8988T (cell line): Measurements from ENCODE around the gene DVL1.

ENCODE experiments used
- DNase-seq: peaks from one replicate; pipeline ENCODE4 v3.0.0; 2011

Gene DVL1

DNA sequence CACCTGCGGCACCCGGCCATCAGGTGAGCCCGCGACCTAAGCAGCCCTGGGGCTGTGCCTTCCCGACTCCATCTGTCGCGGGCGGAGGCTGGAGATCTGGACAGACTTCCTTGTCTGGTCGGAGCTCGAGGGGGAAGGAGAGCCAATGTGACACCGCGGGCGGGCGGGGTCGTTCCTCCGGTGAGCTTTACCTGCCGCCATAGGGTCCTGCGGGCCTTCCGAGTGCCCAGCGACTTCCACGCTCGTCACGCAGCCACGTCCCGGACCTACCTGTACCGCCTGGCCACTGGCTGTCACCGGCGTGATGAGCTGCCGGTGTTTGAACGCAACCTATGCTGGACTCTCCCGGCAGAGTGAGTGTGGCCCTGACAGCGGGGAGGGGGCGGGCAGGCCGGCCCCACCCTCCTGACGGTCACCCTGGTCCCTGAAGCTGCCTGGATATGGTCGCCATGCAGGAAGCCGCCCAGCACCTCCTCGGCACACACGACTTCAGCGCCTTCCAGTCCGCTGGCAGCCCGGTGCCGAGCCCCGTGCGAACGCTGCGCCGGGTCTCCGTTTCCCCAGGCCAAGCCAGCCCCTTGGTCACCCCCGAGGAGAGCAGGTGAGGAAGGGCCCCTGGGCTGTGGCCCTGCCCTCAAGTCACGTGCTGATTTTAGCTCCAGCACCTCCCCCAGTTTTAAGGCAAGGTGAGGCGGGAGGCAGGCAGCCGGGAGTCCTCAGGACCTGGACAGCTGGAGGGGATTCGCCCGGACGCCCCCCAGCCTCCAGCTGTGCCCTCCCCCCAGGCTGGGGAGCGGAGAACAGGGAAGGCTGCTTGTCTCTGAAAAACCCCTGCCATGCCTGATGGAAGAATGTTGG lies 39.7 kb downstream of the DVL1 start:
- DNase-seq, result no peak

- no peak for DNase-seq
Measured at GRCh38 chr1:1308756-1309250, 40.4 kb downstream of the DVL1 start.

GRCh38 chr1:1307923-1308755 lies 41.1 kb downstream of the DVL1 start, which contains the start of the genes ACAP3 and PUSL1:
Gene ACAP3 (minus strand): TSS chr1:1307930. CDS start chr1:1307815, 115 bp downstream.
Gene PUSL1 (plus strand): TSS chr1:1308597. CDS start chr1:1308644, 47 bp downstream.
- peak; percentile 98 for DNase-seq

GRCh38 chr1:1307261-1307922 lies 41.8 kb downstream of the DVL1 start:
- DNase-seq, result no peak

GRCh38 chr1:1306661-1307260 lies 42.5 kb downstream of the DVL1 start:
- DNase-seq, result no peak

DNA sequence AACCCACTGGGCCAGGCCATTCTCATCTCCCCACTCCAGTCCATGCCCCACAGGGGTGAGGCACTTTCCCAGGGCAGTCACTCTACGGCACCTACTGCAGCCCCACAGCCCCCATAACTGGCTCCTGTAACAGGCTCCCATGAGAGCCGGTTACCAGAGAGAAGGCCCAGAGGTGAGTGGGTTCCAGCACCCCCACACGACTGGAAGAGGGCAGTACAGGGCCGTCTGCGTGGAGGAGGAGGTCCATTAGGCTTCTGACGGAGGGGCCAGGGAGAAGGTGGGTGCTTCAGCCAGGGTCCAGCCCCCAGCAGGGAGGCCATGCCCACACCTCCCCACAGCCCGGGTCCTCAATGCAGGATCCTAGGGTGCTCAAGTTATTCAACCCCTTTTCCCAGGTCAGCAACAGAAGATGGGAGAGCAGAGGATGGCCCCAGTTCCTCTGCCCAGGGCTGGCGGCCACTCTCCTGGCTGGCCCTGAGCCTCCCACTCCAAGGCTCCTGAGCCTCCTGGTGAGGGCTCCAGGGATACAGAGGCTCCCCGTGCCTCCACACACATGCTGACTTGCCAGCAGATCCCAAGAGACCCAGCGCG lies 43.1 kb downstream of the DVL1 start:
- no peak for DNase-seq

DNA sequence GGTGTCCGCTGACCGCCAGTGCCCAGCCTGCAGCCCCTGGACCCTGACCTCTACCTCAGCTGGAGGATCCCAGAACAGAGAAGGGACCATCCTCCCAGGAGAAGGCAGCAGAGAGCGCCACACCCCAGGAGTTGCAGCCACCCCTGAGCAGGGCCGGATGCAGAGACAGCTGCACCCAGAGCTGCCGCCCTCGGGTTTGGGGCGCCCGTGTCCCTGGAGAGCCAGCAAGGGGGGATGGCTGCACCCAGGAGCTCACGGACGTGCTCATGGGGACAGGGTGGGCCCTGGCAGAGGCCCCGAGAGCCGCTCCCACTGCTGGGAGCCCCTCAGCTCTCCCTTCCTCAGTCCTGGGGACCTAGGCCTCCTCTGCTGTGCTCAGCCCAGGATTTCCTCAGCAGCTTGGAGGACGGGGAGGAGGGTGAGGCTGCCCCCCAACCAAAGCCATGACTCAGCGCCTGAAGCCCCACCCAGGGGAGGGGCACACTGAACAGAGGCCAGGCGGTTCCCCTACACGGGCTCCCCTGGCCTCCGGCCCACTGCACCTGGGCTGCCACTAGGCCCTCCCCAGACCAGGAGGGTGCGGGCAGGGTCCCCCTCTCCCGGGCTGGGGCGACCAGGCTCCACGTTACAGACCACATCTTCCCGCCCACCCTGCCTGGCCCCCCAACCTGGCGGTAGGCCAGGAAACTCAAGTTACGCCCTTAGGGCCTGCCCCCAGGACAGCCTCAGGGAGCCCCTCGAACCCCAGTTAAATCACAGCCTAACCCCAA lies 43.7 kb downstream of the DVL1 start:
- no peak for DNase-seq

- no peak for DNase-seq
Measured at GRCh38 chr1:1304331-1305299, 44.6 kb downstream of the DVL1 start.

DNA sequence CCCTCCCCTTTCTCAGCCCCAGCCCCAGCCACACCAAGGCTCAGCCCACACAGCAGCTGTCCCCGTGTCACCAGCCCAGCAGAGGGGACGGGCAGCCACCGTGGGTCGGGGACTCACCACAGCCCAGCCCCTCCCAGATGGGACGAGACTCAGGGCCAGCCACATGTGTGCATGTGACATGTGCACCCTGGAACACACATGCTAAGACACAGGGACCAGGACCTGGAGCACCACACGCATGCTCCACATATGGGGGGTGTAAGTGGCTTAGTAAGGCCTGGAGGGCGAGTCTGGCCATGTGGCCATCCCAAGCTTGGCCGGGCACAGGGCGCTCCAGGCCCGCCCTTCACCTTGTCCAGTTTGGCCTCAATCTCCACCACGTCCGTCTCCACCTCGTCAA lies 45.5 kb downstream of the DVL1 start:
- no peak for DNase-seq

GRCh38 chr1:1302951-1303509 lies 46.2 kb downstream of the DVL1 start:
- DNase-seq, result no peak

DNA sequence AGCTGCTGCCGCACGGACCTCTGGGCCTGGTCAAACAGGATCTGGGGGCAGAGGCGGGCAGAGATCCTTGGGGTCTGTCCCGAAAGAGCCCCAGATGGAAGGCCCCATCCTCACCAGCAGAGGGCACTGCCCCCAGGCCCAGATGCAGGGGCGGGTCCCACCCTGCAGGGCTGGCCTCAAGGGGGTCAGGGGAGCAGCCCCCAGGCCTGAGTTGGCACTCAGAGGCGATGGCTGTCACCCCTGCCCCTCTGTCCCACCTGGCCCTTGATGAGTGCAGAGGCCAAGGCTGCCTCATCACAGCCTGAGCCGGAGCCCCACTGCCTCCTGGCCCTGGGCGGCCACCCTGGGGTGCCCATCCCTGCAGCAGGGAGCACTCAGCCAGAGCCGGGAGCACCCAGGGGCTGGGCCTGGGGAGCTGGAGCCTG lies 47.2 kb downstream of the DVL1 start:
- DNase-seq, result no peak

DNA sequence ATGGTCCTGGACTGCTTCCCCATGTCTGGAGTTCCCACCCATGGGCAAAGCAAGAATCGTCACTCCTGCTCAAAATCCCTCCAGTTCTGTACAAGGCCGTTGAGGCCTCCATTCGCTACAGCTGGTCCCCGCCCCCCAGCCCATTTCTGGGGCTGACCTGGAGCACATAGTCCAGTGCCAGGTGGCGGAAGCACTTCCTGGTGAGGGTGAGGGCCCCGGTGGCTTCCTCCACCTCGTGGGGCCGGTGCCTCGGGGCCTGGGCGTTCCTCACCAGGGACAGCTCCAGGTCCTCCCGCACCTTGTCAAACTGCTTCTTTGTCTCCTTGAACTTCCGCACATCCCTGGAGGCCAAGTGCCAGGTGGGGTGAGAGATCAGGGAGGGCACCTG lies 48.9 kb downstream of the DVL1 start:
- no peak for DNase-seq

DNA sequence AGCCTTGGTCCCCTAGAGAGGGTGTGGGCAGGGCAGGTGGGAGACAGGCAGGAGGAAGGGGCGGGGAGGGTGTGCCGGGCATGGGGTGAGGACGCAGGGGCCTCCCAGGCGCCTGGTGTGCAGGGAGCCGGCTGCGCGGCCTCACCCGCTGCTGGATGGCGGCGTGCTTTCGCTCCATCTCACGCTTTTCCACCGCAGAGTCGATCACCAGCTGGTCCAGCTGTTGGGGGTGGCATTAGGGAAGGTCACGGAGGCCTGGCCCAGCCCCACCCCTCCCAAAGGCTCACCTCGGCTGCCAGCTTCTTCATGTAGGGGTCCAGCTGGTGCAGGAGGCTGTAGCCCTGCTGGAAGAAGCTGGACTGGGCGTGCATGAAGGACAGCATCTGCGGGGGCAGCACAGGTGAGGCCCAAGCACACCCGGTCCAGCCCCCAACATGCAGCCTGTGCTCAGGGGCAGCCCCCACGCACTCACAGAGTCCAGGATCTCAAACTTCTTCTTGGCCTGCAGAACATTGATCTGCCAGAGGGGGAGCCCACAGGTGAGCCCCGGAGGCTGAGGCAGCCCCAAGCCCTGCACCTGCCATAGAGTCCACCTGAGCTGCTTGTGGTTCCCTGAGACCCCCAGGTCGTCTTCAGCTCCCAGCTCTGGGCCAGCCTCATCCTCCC lies 49.4 kb downstream of the DVL1 start:
- no peak for DNase-seq

GRCh38 chr1:1298861-1299685 lies 50.1 kb downstream of the DVL1 start:
- no peak for DNase-seq

GRCh38 chr1:1297802-1298424 lies 51.3 kb downstream of the DVL1 start:
- no peak for DNase-seq

DNA sequence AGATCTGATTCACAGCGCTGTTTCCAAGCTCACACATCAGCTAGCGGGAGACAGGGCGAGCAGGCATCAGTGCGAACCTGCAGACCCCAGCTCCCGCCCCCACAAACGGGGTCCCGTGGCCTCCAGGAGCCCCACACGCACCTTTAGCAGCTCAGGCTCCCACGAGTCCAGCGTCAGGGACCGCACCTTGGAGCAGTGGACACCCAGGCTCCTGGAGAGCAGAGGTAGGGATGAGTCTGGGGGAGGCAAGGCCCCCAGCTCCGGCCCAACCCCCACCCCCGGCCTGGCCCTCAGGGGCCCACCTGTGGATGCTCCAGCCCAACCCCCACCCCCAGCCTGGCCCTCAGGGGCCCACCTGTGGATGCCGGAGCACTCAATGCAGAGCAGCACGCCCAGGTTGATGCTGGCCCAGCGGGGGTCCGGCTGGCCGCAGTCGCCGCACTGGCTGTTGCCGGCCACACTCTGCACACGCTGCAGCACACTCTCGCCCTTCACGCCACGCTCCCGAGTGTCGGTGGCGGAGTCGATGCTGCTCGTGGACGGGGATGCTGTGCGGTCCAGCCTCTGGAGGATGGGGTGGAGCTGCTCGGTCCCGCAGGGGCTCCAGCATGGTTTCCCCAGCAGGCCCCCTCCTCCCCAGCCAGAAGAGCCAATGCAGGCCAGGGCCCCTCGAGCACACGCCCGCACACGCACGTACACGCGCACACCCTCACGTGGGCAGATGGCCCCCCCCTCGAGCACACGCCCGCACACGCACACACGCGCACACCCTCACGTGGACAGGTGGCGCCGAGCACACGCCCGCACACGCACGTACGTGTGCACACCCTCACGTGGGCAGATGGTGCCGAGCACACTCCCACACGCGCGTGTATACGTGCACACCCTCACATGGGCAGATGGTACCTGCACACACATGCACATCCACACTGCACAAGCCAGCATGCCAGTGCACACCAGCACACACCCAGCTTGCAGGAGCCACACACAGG lies 52.9 kb downstream of the DVL1 start:
- DNase-seq, result no peak
